HG03095 (cell line): ENCODE measurements around the gene RANBP17.
"Not testable (repeated sequence)": the region's sequence is repeated elsewhere in the genome, so short reads cannot be mapped to it uniquely, and the experiment has no call there.

Source experiments
- ATAC-seq: cut with Tn5 transposase; IDR thresholded peaks from one replicate; pipeline ENCODE4 v1.9.1; 2021; ENCODE audit warnings: moderate library complexity; ENCODE audit not compliant: unreplicated experiment

Gene RANBP17

DNA sequence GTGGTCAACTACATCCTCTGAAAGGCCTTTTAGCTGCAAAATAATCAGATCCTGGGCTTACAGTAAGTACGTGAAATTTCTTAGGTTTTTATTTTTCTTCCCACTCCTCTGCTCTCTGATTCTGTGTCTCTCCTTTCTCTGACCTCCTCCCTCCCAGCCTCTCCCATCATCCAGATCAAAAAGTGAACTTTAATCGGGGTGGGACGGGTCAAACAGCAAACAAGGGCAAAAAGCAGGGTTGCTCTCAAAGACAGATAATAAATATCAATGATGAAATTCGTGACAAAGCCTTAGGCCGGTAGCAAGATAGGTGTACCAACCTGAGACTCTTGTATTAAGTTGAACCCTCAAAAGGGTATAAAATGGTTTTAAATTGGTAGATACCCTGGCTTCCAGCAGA, 76.1 kb downstream of the RANBP17 start:
- no peak for ATAC-seq

DNA sequence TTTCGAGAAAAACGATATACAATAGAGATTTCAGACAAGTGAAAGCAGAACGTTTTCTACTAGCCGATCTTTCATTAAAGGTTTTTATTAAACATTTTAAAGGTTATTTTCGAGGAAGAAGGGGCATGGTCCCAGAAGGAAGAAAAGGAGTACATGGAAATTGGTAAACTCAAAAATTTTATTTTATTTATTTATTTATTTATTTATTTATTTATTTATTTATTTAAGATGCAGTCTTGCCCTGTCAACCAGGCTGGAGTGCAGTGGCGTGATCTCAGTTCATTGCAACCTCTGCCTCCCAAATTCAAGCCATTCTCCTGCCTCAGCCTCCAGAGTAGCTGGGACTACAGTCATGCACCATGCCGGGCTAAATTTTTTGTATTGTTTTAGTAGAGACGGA, 77.4 kb downstream of the RANBP17 start:
- no peak for ATAC-seq

DNA sequence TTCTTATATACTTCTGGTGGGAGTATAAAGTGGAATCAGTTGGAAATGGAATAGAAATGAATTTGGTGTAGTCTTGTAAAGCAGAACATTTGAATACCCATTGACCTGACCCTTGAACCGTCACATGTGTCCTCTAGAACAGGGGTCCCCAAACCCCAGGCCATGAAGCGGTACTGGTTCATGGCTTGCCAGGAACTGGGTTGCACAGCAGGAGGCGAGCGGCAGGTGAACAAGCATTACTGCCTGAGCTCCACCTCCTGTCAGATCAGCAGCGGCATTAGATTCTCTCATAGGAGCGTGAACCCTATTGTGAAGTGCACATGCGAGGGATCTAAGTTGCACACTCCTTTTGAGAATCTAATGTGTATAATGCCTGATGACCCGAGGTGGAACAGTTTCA, 80.0 kb downstream of the RANBP17 start:
- ATAC-seq = no peak

DNA sequence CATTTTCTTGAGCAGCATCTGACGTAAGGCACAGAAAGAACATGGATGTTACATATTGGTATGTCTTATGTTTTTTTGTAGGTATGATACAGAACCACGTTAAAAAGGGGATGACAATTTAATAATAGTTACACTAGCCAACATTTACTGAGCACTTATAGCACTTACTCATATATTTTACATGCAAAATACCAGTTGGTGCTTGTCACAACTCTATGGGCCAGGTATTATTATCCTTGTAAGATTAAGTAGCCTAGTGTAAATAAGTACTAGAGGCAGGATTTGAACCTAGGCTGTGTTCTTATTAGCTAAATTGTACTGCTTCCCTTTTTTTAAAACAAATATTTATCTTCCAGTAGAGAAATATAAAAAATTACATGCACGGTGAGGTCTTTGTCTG, 83.5 kb downstream of the RANBP17 start:
- no peak for ATAC-seq

DNA sequence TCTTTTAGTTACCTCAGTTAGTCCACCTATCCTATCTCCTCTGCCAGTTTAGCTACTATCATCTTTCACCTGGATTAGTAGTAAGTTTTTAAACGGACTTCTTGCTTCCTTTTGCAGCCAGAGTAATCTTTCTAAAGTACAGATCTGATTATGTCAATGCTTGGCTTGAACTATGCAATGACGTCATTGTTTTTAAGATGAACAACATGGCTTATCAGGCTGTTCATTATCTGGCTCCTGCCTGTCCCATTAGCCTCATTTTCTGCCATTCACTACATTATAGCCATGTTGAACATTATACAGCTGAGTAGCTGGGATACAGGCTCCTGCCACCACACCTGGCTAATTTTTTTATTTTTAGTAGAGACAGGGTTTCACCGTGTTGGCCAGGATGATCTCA, 98.7 kb downstream of the RANBP17 start:
- no peak for ATAC-seq

DNA sequence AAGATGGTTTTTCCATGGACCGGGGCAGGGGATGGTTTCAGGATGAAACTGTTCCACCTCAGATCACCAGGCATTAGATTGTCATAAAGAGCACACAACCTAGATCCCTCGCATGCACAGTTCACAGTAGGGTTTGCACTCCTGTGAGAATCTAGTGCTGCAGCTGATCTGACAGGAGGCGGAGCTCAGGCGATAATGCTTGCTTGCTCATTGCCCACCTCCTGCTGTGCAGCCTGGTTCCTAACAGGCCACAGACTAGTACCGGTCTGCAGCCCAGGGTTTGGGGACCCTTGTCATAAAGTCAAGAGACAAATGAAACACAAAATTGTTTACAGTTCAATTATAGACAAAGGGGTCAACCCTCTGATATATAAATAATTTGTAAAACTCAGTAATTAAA, 101.7 kb downstream of the RANBP17 start:
- ATAC-seq = no peak

DNA sequence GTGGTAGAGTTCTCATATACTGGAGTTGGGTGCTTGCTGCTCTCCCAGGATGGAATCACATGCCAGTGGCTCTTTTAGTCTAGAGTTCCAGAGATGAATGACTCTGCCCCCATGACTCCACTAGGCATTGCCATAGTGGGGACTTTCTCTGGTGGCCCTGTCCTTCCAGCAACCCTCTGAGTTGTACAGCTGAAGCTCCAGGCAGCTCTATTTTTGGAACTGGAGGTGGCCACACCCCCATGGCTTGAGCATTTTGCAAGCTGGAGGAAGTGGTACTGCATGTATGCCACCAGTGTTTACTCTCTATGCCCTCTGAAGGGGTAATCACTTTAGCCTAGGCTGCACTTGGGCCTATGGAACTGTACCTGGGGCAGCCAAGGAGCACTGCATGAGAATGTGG, 112.6 kb downstream of the RANBP17 start:
- no peak for ATAC-seq

DNA sequence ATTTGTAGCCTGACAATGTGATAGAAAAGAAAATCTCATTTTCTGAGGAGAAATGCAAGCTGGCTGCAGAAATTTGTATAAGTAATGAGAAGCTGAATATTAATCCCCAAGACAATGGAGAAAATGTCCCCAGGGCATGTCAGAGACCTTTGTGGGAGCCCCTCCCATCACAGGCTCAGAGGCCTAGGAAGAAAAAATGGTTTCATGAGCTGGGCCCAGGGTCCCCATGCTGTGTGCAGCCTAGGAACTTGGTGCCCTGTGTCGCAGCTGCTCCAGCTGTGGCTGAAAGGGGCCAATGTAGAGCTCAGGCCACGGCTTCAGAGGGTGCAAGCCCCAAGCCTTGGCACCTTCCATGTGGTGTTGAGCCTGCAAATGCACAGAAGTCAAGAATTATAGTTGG, 118.4 kb downstream of the RANBP17 start:
- ATAC-seq = not testable (repeated sequence)

DNA sequence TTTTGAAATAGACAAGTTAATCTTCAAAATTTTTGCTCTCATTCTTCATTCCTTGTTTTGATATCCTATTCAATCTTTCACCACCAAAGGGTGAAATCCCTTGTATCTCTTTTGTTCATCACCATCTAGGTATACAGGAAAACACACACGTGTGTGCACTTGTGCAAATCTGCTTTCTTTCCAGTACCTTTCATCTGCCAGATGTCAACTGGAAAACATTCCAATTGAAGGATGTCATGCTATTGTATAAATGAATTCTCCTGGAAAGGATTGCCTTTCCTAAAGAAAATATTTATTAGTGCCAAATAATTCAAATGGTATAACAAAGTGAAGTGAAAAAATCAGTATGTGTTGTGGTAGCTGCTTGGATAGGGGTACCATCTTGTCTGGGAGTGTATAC, 123.7 kb downstream of the RANBP17 start:
- no peak for ATAC-seq

DNA sequence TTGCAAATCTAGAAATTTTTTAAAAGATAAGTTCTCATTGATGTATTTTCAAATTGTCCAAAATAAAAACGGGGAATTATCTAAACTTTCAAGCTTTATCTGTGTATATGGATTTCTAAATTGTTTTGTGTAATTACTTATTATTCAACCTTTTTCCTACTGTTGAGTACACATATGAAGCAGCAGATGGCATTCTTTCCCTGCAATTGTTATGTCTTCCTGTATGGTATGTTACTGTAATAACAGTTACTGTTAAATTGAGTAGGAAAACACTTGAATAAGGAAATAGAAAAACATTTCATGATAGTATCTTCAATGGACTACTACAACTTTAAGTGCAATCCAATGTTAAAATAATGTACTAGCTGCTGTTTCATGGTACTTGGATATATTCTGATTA, 124.8 kb downstream of the RANBP17 start:
- no peak for ATAC-seq

DNA sequence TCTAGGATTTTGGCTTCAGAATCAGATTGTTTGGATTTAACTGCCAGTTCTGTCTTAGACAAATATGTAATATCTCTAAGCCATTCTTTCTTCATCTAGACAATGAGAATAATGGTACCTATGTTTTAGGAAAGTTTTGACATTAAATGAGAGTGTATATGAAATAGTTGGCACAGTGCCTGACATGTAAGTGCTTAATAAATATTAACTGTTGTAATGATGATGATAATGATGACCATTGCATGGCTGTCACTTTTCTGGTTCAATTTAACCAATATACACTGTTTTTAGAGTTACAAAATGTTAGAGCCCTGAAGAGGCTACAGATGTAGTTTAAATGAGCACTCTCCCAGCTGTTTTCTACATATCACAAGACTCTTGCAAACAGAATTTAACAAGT, 131.7 kb downstream of the RANBP17 start:
- no peak for ATAC-seq

DNA sequence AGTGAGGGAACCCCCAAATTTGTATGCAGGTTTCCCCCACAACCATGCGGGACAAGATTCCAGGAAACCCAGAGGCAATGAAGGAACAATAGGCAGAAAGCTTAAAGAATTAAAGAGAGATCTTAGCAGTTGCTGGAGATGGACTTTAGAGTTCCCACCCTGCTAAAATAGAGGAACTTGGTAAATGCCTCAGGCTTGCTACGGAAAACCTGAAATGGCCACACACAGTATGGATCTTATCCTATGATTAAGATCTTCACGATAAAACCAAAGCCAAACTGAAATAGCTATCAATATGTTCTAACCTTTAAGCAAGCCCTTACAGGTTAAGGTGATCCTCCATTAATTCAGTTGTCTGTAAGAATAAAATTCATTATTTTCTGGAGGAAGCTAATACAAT, 148.3 kb downstream of the RANBP17 start:
- no peak for ATAC-seq

DNA sequence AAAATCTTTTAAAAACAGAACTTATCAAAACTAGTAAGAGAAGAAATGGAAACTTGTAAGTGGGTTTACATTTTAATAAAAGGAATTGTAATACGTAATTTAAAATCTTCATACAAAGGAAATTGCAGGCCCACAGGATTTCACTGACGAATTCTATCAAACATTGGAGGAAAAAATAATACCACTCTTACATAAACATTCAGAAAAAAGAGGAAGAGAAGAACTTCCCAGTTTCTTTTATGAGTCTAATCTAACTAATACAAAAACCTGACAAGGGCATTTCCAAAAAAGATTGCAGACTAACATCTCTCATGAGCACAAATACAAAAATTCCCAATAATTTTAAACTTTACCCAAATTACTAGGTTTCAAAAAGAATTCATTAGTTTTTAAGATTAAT, 149.0 kb downstream of the RANBP17 start:
- no peak for ATAC-seq

DNA sequence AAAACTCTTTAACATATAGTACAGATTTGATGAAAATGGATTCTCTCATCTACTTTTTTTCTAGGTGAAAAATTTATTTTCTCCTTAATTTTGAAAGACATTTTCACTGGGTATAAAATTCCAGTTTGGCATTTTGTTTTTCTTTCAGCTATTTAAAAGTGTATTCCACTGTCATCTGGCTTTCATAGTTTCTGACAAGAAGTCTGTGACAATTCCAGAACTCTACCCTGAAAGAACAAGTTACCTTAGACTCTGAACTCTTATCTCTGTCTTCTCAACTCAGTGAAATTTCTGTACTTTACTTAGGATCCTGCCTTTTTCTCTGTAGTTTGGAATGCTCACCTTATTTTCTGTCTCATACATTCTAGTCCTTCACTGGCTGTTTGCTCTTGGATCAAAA, 161.7 kb downstream of the RANBP17 start:
- no peak for ATAC-seq

DNA sequence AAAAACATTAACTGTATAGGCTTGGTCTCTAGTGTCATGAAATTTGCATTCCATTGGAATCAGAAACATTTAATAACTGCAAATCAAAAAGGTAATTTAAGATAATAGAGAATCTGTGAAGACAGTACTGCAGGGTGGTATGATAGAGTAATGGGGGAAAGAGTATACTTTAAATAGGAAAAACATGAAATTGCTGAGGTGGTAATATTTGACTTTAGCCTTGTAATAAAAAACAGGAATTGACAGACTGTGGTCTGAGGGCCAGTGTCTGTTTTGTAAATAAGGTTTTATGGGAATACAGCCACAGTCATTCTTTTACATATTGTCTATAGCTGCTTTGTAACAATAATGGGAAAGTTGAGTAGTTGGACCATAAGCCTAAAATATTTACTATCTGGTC, 162.3 kb downstream of the RANBP17 start:
- ATAC-seq = no peak

DNA sequence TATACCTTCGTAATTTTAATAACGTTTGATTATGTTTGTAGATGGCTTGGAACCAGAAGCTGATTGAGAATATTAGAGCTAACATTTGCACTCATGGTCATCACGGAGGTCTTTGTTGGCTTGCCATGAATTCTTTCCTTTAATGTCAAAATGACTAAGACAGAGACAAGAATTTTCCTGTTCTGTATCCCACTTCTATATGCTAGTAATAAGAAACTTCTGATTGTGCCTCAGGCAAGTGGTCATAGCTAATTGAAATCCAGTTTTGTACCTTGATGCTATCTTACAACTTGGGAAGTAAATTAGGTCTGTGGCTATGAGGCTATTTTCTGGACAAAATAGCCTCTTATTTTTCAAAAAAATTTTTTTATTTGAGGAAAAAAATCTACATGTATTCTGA, 167.6 kb downstream of the RANBP17 start:
- ATAC-seq = no peak

DNA sequence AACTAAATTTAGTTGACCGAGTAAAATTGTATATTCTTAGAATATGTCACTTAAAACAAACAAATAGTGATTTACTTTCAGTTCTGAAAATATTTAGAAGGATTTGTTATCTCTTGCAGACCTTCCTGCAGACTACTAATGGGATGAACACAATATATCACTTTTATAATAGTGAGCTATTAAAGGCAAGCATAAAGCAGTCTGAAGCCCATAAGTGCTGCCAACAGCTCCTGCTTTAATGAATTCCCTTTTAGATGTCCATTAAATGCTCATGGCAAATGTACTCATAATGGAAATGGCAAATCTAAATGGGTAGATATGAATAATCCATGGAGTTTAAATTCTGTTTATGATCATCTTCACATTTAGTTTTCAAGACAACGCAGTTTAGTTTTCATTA, 170.2 kb downstream of the RANBP17 start:
- no peak for ATAC-seq

DNA sequence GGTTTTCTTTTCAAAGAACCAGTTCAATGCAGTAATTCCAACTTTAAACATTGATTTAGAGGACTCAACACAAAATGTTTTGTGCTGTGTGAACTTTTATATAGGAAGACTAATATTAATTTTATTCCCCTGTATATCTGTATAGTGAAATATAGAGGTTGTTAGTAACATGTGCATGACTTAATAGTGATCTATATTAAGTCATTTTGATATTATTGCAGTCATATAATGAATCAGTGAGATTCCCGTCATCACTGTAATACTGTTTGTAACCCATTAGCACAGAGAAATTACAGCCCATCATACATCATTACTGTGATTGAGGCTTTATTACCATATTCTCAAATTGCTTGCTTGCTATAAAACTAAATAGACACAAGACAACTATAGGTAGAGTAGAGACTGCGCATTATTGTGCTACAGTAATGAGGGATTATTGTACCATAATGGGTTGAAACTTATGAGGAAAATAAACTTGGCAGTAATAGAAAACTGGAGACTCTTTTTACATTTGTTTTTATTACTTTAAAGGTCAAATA, 170.7 kb downstream of the RANBP17 start:
- ATAC-seq = no peak

DNA sequence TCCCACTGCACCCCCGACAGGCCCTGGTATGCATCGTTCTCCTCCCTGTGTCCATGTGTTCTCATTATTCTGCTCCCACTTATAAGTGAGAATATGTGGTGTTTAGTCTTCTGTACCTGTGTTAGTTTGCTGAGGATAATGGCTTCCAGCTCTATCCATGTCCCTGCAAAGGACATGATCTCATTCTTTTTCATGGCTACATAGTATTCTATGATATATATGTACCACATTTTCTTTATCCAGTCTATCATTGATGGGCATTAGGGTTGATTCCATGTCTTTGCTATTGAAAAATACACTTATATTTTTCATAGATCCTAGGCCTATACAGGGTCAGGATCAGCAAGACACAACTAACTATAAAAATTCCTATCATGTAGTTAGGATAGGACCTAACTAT, 180.1 kb downstream of the RANBP17 start:
- not testable (repeated sequence) for ATAC-seq

DNA sequence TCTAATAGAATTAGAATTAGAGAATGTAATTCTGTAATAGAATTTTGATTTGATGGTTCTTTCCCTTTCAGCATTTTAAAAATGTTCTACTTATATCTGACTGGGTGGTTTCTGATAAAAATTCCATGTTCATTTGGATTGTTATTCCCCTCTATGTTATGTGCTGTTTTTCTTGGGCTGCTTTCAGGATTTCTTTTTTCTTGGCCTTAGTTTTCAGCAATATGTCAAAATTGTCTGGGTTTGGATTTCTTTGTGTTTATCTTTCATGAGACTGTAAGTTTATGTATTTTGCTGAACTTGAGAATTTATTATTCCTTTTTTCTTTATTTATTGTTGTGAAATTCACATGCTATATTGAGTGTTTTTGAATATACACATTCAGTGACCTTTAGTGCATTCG, 189.1 kb downstream of the RANBP17 start:
- ATAC-seq = no peak

DNA sequence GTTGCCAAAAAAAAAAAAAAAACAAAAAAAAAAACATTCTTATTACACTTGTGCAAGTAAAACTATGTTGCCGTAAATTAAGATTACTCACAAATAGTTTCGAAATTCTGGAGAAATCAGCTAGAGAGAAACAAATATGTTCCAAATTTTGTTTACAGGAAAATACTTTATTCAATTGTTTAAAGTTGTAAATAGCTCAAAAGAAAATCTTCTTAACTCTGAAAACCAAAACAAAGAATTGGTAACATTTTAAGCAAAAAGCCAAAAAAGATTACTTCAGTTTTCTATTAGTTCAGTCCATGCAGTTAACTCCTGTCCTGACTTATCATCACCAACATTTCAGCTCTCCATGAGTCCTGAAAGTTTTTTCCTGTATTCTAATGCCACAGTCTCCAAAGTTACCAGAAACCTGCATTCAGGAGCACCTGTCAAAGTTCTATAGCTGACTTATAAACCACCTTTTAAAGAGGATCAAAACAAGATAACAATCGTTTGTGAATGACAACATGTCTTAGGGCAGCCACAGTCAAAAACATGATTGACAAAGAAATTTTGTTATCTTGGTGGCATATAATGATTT, 194.1 kb downstream of the RANBP17 start:
- no peak for ATAC-seq

DNA sequence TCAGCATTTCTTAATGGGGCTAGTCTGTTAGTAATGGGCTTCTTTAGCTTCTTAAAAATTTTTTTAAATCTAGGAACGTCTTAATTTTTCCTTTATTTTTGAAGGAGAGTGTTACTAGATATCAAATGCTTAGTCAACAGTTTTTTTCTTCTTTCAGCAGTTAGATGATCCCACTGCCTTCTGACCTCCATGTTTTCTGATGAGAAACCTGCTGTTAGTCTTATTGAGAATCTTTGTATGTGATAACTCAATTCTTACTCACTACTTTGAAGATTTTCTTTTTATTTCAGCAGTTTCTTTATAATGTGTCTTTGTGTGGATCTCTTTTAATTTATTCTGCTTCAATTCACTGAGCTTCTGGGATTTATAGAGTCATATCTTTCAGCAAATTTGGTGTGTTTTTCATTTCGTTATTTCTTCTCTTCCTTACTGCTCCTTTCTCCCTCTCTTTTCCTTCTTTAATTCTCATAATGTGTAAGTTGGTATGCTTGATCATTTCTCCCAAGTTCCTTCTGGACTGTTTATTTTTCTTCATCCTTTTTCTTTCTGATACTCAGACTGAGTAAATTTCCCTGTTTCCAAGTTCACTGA, 205.8 kb downstream of the RANBP17 start:
- no peak for ATAC-seq

DNA sequence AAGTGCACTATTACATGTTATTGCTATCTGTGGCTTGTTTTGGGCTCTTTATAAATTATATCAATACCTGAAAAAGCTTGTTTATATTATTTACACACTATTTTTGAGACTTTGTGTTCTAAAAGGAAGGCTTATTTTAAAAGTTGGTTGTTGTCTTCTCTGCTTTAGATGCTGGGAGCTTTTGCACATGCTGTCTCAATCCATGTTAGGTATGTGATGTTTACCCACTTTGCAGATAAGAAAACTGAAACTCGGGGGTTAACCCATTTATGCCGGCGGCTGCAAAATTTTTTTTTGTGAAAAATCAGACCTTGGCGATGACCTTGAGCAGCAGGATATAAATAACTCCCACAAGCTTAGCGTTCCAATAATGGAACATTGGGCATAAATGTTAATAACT, 212.9 kb downstream of the RANBP17 start:
- ATAC-seq = no peak
